ENCODE results near the gene MYO1B. TPM values are rescaled to one million over a fixed set of nuclear protein-coding genes. Genes with fewer than 3 reads are reported as not detected.
A peak's percentile ranks its signal among the peaks of the same experiment; 100 is the strongest.

MYO1B gene
- total and polyA plus RNA-seq, 2 experiments from 2014 or later = 26.4 to 70.6 TPM

DNA sequence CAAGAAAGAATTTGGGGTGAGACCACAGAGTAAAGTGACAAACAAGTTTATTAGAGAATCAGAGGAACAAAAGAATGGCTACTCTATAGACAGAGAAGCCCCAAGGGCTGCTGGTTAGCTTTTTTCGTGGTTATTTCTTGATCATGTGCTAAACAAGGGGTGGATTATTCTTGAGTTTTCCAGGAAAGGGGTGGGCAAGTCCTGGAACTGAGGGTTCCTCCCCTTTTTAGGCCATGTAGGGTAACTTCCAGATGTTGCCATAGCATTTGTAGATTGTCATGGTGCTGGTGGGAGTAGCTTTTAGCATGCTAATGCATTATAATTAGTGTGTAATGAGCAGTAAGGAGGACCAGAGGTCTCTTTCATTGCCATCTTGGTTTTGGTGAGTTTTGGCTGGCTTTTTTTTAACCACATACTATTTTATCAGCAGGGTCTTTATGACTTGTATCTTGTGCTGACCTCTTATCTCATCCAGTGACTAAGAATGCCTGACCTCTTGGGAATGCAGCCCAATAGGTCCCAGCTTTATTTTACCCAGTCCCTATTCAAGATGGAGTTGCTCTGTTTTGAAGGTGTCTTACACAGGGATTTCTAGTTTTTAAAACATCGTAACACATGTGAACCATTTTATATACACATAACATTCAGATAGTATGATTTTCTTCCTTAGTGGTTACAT, 77.8 kb downstream of the MYO1B start:
- peak overlapping the region; percentile 66 for H3K4me2 ChIP-seq
- Mint-ChIP-seq H3K4me3 (no peak overlapping the region; the same call in 2 of the 3 replicates), H3K36me3 (ENCODE audit: low read depth) (peaks cover 15% of the 10 kb centered on the region; the same call in 2 of the 3 replicates), H3K4me1 (peaks cover 60% of the 10 kb centered on the region), H3K27ac (peak overlapping the region; percentile 84), H3K9me3 (peaks cover 4% of the 10 kb centered on the region; the same call in 1 of the 3 replicates), H3K27me3 (ENCODE audit: insufficient read depth, low read depth, poor library complexity) (no peaks in the 10 kb centered on the region)
- no peaks in the 10 kb centered on the region for H3F3A ChIP-seq (replicated peaks; ENCODE audit: low read depth)
- no peaks in the 10 kb centered on the region for H3K36me3 ChIP-seq (ENCODE audit: insufficient read depth)
- H4K20me1 ChIP-seq (replicated peaks; ENCODE audit: insufficient read depth) = no peaks in the 10 kb centered on the region
- peaks cover 13% of the 10 kb centered on the region; the same call in 1 of the 2 replicates for H3K9me2 ChIP-seq (ENCODE audit: insufficient read depth)
- H3K4me3 ChIP-seq = no peak overlapping the region
- ATAC-seq (no peak), DNase-seq (ENCODE audit: low spot score) (no peak)
- H2AFZ ChIP-seq = no peak overlapping the region
- H3K27ac ChIP-seq (ENCODE audit: low read depth) = peak overlapping the region; percentile 83
- H3K27me3 ChIP-seq (ENCODE audit: insufficient read depth) = no peaks in the 10 kb centered on the region
- H3K79me2 ChIP-seq (replicated peaks; ENCODE audit: insufficient read depth) = peaks cover 81% of the 10 kb centered on the region
- peaks cover 50% of the 10 kb centered on the region for H3K4me1 ChIP-seq (ENCODE audit: insufficient read depth)
- no peak for TF ChIP-seq ZNF114 (CRISPR knock-in tag; IDR thresholded peaks at IDR 0.05)
- TF ChIP-seq POLR2AphosphoS5 (IDR thresholded peaks at IDR 0.05; ENCODE audit: low read depth) = no peak
- TF ChIP-seq NANOG (IDR thresholded peaks at IDR 0.05; ENCODE audit: borderline replicate concordance) = no peak
- TF ChIP-seq ZNF331 (CRISPR knock-in tag; IDR thresholded peaks at IDR 0.05; ENCODE audit: low read depth) = no peak
- TF ChIP-seq JUNB (IDR thresholded peaks at IDR 0.05; ENCODE audit: unreplicated experiment) = no peak
- TF ChIP-seq STAT1 (IDR thresholded peaks at IDR 0.05; ENCODE audit: unreplicated experiment) = no peak
- TF ChIP-seq EZH2phosphoT487 (IDR thresholded peaks at IDR 0.05; ENCODE audit: unreplicated experiment) = no peak
- TF ChIP-seq, protein P1, sequence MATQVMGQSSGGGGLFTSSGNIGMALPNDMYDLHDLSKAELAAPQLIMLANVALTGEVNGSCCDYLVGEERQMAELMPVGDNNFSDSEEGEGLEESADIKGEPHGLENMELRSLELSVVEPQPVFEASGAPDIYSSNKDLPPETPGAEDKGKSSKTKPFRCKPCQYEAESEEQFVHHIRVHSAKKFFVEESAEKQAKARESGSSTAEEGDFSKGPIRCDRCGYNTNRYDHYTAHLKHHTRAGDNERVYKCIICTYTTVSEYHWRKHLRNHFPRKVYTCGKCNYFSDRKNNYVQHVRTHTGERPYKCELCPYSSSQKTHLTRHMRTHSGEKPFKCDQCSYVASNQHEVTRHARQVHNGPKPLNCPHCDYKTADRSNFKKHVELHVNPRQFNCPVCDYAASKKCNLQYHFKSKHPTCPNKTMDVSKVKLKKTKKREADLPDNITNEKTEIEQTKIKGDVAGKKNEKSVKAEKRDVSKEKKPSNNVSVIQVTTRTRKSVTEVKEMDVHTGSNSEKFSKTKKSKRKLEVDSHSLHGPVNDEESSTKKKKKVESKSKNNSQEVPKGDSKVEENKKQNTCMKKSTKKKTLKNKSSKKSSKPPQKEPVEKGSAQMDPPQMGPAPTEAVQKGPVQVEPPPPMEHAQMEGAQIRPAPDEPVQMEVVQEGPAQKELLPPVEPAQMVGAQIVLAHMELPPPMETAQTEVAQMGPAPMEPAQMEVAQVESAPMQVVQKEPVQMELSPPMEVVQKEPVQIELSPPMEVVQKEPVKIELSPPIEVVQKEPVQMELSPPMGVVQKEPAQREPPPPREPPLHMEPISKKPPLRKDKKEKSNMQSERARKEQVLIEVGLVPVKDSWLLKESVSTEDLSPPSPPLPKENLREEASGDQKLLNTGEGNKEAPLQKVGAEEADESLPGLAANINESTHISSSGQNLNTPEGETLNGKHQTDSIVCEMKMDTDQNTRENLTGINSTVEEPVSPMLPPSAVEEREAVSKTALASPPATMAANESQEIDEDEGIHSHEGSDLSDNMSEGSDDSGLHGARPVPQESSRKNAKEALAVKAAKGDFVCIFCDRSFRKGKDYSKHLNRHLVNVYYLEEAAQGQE (IDR thresholded peaks at IDR 0.05; ENCODE audit: unreplicated experiment) = no peak

DNA sequence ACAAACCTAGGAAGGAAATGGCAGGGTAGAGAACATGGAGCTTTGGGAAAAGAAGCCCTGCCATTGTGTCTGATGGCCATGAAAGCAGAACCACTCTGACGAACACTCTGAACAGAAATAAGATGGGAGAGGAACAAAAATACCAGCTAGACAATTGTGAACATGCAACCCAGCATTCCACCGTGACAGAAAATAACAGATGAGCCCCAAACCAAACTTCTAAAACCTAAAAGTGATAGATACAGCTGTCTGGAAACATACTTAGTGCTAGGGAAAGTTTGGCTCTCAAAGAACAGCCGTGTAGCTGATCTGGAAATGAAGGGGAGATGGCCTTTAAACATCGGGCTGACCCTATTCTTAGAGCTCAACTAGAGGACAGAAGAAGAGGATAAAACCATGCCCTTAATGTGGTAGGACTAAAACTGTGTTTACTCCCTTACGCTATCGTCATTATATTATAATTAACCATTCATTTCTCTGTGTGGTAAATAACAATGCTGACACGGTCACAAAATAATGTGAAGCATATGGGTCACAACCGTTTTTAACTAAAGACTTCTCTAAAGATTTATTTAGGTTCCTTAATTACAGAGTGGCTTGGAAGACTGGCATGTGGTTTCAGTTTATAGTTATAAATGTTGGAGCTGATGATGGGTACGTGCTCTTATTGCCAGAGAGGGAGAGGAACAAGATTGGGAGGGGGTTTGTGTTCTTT, 80.6 kb downstream of the MYO1B start:
- Histone ChIP-seq H4K20me1 (replicated peaks; ENCODE audit: insufficient read depth) (no peaks in the 10 kb centered on the region), H3K9me2 (ENCODE audit: insufficient read depth) (peaks cover 13% of the 10 kb centered on the region), H3K4me1 (ENCODE audit: insufficient read depth) (peaks cover 23% of the 10 kb centered on the region), H2AFZ (no peak overlapping the region), H3K4me3 (no peak overlapping the region), H3K79me2 (replicated peaks; ENCODE audit: insufficient read depth) (peaks cover 67% of the 10 kb centered on the region), H3K4me2 (no peak overlapping the region), H3K27me3 (ENCODE audit: insufficient read depth) (no peaks in the 10 kb centered on the region), H3F3A (replicated peaks; ENCODE audit: low read depth) (no peaks in the 10 kb centered on the region), H3K27ac (ENCODE audit: low read depth) (no peak overlapping the region), H3K36me3 (ENCODE audit: insufficient read depth) (peaks cover 7% of the 10 kb centered on the region; the same call in 1 of the 2 replicates)
- peaks cover 4% of the 10 kb centered on the region; the same call in 1 of the 3 replicates for H3K9me3 Mint-ChIP-seq
- H3K4me1 Mint-ChIP-seq = peaks cover 40% of the 10 kb centered on the region
- no peak overlapping the region for H3K4me3 Mint-ChIP-seq
- TF ChIP-seq CTCF (conservative IDR thresholded peaks at IDR 0.05; ENCODE audit: low read depth in 2 of 2) (no peak), ZNF114 (CRISPR knock-in tag; IDR thresholded peaks at IDR 0.05) (no peak), EZH2phosphoT487 (IDR thresholded peaks at IDR 0.05; ENCODE audit: unreplicated experiment) (no peak)
- TF ChIP-seq, protein P1 (IDR thresholded peaks at IDR 0.05; ENCODE audit: unreplicated experiment) = no peak
- H3K27ac Mint-ChIP-seq = no peak overlapping the region
- H3K27me3 Mint-ChIP-seq (ENCODE audit: insufficient read depth, low read depth, poor library complexity) = no peaks in the 10 kb centered on the region
- no peak for DNase-seq (ENCODE audit: low spot score)
- no peak for ATAC-seq
- peaks cover 24% of the 10 kb centered on the region; the same call in 2 of the 3 replicates for H3K36me3 Mint-ChIP-seq (ENCODE audit: low read depth)
